HG03135 (cell line): Measurements from ENCODE around the gene GIMAP7.
"Not testable (repeated sequence)": the region's sequence is repeated elsewhere in the genome, so short reads cannot be mapped to it uniquely, and the experiment has no call there.

Experiments used
- ATAC-seq: cut with Tn5 transposase; IDR thresholded peaks from one replicate; pipeline ENCODE4 v1.9.1; 2021; ENCODE audit warnings: mild to moderate bottlenecking, moderate library complexity; ENCODE audit not compliant: unreplicated experiment

Gene GIMAP7

DNA sequence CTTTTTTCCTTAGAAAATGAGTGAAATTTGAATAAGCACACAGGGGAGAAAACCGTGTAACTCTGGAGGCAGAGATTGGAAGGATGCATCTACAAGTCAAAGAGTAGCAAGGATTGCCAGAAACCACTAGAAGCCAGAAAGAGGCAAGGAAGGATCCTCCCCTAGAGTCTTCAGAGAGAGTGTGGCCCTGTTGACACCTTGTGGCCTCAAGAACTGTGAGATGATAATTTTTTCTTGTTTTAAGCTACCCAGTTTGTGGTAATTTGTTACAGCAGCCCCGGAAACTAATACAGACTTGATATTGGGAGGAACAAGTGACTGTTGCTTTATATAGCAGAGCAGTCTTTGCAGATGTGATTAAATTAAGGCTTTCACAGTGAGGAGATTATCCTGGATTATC, 3.6 kb upstream of the GIMAP7 start:
- ATAC-seq, result no peak

DNA sequence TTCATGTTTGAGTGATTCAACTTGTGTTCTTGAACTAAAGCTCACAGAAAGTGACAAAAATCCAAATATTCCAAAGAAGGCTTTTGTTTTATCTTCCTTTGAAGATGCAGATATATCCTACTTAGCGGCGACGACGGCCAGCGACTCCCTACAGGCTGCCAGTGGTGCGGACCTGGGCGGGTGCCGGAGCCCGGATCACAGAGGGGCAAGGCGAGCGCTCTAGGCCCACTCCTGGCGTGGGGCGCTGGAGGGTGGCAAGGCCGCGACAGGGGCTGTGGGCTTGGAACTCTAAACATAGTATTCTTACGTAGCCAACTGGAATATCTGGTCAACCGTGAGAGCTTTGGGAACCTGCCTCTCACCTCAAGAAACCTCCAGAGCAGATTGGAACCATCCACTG, 914 bp upstream of the GIMAP7 start:
- no peak for ATAC-seq

DNA sequence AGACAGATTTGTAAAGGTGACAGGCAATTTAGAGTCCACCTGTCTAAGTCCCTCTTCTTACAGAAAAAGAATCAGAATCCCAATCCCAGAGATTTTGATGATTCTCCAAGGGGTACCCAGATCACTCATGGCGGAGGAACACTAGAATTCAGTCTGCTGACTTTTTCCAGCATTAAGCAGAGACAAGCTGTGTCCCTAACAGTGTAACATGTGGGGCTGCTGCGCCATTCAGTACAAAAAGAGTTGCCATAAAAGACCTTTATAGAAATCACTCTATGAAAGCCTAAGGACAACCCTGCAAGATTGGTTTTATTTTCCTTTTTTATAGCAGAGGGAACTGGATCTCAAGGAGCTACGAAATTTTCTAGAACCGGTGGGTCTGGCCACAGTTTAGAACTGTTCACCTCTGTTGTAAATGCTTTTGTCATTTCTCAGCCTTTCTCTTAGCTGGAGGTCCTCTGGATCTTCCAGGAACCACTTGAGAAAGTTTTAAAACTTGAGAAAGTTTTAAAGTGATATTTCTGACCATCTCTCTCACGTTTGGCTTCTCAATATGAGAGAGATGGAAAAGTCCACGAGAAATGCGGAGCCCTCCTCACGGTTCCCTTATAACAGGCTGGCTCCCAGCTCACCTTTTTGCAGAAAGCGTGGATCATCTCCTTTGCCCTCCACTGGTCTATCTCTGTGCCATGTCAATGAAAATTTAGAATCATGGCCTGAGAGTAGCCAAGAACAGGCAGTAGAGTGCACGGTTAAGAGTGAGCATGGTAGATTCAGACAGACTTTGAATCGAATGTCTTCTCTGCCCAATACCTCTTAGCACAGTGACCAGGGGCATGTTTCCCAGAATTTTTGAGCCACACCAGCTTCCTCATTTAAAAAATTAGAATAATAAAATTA, 826 bp downstream of the GIMAP7 start:
- no peak for ATAC-seq

DNA sequence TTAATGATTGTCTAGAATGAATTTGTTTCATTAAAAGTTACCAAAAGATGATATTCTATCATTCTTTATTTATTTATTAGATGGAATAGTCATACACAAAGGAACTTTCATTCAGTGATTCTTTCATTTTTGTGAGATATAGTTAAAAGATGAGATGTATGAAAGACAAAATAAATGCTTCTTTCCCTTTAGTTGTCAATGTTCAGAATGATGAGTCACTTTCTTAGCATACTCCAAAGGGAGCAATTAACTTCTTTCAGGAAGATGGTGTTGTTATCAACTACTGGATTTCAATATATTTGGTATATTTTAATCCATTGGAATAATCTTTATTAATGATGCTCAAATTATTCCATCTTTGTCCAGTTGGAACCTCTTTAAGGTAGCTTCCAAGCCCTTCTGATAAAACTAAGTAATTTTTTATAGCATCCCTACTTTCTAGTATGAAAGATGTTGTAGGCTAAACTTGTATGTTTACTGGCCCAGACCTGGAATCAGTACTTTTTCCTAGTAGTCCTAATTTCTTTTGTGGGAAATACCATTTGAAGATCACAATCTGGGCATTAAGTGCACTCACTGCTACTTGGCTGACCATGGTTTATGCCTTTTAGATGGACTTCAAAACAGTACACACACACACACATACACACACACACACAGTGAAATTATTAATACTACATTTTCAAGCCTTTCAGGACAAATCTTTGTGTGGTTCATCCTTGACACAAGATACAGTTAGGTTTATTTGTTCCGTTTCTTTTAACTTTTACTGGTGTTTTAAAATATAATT, 2.5 kb downstream of the GIMAP7 start:
- ATAC-seq, result no peak

DNA sequence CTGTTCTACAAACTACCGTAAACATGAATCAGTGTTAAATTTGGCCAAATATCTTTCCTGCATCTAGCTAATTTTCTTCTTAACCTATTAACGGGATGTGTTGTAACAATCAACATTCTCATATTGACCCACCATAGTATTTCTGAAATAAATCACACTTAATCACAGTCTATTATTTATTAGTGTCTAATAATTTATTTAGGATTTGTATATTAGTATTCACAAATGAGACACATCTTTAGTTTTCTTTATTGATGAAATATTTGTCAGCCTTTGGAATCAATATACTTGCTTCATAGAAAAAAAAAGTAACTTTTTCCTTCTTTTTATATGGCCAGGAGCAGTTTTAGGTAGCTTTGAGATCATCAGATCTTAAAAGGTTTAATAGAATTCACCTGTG, 4.6 kb downstream of the GIMAP7 start:
- no peak for ATAC-seq

DNA sequence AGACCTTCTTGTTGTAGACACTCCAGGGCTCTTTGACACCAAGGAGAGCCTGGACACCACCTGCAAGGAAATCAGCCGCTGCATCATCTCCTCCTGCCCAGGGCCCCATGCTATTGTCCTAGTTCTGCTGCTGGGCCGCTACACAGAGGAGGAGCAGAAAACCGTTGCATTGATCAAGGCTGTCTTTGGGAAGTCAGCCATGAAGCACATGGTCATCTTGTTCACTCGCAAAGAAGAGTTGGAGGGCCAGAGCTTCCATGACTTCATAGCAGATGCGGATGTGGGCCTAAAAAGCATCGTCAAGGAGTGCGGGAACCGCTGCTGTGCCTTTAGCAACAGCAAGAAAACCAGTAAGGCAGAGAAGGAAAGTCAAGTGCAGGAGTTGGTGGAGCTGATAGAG, 5.5 kb downstream of the GIMAP7 start:
- ATAC-seq, result no peak

DNA sequence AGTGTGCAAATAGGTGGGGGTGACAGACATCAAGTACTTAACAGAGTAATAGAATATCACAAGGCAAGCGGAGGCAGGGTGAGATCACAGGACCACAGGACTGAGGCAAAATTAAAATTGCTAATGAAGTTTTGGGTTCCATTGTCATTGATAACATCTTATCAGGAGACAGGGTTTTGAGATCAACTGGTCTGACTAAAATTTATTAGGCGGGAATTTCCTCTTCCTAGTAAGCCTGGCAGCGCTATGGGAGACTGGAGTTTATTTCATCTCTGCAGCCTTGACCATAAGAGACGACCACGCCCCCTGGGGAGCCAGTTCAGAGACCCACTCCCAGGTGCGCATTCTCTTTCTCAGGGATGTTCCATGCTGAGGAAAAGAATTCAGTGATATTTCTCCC, 8.3 kb downstream of the GIMAP7 start:
- ATAC-seq, result not testable (repeated sequence)

DNA sequence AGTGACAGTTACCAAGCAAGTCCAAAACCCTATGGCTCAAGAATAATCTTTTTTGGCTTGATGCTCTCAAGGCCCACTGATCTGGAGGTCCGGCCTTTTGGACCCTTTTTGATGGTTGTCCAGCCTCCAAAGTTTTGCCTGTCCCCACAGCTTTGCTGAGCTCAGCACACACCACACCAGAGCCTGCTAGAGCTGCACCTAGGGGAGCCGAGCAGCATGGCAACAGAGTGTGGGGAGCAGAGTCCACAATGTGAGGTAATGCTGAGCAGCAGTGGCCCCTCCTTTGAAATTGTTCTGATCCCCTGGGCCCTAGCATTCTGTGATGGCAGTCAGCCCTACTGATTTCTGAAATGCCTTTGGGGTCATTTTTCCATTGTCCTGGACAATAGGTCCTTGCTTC, 9.3 kb downstream of the GIMAP7 start:
- no peak for ATAC-seq

DNA sequence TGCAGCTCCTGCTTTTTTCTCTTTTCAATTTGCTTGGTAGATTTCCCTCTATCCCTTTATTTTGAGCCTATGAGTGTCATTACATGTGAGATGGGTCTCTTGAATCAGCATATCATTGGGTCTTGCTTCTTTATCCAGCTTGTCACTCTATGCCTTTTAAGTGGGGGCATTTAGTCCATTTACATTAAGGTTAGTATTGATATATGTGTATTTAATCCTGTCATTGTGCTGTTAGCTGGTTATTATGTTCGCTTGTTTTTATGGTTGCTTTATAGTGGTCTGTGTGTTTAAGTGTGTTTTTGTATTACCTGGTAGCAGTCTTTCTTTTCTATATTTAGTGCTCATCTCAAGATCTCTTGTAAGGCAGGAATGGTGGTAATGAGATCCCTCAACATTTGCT, 17.0 kb downstream of the GIMAP7 start:
- ATAC-seq, result no peak

DNA sequence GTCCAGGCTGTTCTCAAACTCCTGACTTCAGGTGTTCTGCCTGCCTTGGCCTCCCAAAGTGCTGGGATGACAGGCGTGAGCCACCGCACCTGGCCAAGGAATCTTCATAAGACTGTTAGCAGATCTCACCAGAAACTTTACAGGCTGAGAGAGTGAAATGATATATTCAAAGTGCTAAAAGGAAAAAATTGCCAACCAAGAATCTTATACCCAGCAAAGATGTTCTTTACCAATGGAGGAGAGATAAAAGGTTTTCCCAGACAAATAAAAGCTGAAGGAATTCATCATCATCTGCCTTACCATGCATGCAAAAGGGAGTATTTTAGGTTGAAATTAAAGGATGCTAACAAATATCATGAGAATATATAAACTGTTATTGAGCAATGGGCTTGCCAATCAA, 23.6 kb downstream of the GIMAP7 start:
- ATAC-seq, result no peak

DNA sequence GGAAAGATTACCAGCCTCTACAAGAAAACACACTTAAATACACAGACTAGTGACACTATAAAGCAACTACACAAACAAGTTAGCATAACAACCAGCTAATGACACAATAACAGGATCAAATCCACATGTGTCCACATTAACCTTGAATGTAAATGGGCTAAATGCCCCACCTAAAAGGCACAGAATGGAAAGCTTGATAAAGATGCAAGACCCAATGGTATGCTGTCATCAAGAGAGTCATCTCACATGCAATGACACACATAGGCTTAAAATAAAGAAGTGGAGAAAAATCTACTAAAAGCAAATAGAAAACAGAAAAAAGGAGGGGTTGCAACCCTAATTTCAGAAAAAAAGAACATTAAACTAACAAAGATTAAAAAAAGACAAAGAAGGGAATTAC, 38.5 kb downstream of the GIMAP7 start:
- no peak for ATAC-seq

DNA sequence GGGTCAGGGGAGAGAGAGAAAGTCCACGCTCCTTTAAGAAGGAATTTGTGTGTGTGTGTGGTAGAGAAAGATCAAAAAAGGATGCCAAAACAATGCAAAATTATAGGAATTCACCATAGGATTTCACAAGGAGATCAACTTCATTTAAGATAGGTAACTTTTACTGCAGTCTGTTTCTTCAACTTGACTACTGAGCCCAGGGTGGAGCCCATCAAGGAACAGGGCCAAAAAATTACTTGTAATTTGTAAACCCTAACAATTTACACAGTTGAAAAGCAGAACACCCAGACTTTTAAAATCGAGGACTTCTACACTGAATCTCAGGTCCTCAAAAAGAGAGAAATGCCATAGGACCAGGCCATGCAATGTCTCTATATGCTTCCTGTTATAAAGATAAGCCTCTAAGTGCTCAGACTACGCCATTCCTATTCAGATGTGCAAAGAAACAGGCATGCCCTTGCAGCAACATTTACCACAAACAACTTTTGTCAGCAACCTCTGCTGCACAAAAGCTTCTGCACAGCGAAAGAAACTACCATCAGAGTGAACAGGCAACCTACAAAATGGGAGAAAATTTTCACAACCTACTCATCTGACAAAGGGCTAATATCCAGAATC, 42.0 kb downstream of the GIMAP7 start:
- no peak for ATAC-seq

DNA sequence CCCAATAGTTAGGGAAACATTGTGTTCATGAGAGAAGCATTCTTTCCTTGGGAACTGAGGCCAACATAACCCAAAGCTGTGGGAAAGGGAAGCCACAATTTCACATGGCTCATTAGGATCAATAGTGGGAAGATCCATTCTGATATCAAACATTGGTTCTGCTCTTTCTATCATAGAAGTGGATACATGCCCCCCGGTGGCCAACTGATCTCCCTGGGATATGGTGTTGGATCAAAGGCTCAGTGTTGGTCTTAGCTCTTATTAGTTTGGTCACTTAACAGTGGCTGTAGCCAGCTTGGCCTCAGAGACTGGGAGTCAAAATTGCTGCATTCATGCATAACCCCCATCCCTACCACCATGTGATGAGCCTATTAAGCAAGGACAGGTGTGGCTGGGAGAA, 45.8 kb downstream of the GIMAP7 start:
- ATAC-seq, result no peak

DNA sequence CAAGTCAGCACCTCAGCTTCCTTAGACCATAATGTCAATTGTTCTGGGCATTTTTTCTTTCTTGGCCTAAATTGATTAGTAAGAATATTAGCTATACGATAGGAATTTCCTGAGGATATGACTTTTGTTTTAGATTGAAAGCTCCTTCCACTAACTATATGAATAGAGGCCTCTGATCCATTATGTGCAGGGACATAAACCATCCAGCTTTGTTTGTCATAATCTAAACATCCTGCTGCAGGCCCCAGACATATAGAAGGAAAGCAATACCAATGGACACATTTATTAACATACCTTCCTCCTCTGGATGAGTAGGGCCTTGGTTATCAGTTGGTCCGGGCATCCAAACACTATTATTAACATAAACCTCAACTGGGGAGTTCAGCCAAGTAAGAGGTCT, 48.2 kb downstream of the GIMAP7 start:
- no peak for ATAC-seq

DNA sequence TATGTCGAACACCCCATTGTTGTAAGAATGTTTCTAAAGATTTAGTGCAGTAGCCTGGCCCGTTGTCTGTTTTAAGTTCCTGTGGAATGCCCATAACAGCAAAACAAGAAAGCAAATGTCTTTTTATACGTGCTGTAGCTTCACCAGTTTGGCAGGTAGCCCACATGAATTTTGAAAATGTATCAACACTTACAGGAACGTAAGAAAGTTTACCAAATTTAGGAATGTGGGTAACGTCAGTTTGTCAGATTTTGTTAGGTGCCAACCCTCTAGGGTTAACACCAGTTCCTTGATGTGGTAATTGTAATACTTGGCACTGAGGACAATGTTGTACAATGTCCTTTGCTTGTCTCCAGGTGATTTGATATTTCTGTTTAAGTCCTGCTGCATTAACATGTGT, 49.3 kb downstream of the GIMAP7 start:
- no peak for ATAC-seq

DNA sequence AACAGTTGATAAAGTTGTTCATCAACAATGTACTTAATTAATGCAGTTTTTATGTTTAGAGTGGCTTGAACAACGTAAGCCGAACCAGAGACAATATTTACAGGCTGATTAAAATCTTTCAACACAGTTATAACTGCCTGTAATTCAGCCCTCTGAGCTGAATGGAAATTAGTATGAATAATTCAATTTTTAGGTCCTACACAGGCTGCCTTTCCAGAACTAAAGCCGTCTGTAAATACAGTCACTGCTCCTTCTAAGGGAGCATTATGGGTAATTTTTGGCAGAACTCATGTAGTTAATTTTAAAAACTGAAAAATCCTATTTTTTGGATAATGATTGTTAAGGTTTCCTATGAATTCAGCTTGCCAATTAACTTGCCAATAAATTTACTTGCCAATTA, 49.9 kb downstream of the GIMAP7 start:
- no peak for ATAC-seq

DNA sequence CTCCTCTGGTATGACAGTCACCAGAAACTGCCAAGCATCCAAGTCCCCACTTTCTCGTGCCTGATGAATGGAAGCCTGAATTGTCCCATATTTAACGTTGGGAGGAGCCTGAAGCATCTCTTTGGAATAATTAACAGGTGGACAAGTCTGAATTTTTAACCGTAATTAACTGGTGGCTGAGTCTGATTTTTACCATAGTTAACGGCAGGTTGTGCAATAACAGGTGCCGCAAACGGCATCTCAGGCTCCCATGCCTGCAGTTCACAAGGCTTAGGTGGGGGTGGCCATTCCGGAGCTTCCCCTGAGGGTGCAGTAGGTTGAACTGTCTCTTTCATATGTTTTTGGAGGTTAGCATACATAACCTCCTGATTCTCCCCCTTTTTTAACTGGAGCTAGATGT, 50.6 kb downstream of the GIMAP7 start:
- no peak for ATAC-seq

DNA sequence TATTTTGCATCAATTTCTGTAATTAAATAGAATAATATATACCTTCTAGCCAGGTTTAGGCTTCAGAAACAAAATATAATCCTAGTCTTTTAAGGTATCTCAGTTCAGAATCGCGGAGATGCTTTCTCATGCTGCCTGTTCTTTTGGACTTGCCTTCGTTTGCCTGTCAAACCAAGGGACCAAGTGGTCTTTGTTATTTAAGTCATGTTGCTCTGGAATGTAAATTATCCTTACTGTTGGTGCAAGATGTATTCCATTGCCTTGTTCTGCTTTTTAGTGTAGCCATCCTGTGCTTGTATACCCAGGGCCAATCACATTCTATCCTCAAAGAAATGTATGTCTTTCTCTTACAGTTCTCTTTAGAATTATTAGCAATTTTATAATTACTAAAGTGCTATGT, 51.5 kb downstream of the GIMAP7 start:
- no peak for ATAC-seq

DNA sequence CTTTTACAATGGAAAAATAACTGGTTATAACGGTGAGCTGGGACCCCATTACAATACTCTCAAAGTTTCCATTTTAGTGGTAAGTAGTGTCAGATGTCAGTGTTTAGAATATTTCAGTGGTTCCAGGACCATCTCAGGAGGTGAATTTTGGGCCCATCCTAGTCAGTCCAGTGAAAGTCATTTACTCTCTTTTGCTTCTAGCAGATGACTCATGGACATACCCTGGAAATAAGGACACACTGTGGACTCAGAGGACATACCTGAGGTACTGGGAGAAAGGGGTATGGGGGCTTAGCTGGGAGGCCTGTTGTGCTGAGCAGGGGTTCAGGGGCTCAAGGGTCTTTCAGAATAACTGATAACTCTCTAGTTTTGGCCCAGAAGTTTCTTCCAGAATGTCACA, 51.9 kb downstream of the GIMAP7 start:
- no peak for ATAC-seq

DNA sequence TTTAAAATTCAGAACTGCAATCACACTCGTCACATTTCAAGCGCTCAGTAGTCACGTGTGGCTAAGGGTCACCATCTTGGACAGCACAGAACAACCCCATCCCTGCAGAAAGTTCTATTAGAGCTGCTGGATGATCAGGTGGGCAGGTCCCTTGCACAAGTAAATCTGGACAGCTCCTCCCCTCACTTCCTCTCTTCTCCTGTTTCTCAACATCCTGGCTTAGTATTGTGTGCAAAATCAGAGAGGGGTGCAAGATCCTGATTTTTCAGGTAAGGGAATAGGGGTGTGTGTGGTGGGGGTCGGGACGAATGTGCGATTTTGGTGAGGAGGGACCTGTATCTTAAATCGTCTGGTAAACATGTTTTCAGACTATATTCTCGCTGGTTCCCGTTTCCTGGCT, 52.5 kb downstream of the GIMAP7 start, which contains the start of gene GIMAP4:
GIMAP4 (plus strand) TSS at position 222 of the 400 bp plus-strand sequence. CDS start 2,512 bp downstream, outside the sequence.
- no peak for ATAC-seq

DNA sequence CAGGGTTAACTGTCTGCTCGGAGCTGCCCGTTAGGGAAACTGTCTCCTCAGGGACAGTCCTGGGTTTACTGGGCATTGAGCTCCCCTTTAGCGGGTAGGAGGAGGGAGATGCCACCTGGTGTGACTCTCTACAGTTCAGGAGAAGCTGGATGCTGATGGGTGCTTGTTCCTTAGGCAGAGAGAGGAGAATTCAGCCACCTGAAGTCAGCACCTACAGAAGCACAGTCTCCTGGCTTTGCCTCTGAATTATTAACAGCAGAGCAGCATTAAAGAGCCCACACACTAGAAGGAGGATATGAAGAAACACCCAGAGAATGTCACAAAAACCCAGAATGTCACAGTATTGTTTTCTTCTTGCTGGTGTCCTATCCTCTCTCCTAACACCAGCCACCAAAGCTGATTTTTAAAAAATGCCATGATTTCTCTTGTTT, 53.2 kb downstream of the GIMAP7 start:
- no peak for ATAC-seq

DNA sequence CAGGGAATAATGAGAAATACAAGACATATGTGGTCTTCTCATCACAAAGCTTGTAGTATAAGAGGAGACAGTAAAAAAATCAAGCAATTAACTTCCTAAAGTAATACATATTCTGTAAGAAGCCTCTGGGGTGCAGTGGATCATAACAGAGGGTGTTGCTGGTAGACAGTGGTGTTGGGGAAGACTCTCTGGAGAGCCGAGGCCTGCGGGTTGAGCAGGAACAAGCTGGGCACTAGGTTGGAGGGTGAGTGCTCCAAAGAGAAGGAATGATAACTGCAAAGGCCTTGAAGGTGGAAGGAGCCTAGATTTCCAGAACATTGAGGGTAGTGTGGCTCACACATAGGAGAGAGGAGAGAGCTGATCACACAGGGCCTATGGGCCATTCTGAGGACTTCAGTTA, 54.0 kb downstream of the GIMAP7 start:
- ATAC-seq, result no peak
